Right lobe of liver (tissue), 4 donors: ENCODE data around the gene DDX6.

Source experiments
- POLR2A ChIP-seq: fragments of 450-650 bp; IDR thresholded peaks from one replicate; pipeline ENCODE4 v1.6.1; 2017; ENCODE audit warnings: antibody characterized with exemption, mild to moderate bottlenecking
- TF ChIP-seq, protein P1 (sequence below), 4 donors: fragments of 200-600 bp in 3 of 4; fragments of 450-650 bp in 1 of 4; IDR thresholded peaks; one replicate each; pipeline versions ENCODE4 v1.5.1 to v1.8.0; 2016 to 2022; ENCODE audit warnings: antibody characterized with exemption in 4 of 4, mild to moderate bottlenecking in 2 of 4
- donor health status: DM: no; HTN: no; CAD: no.
- donor health status: DM: no; HTN: no; CAD: no.
- donor health status: DM: no; HTN: yes; CAD: no.

DNA sequence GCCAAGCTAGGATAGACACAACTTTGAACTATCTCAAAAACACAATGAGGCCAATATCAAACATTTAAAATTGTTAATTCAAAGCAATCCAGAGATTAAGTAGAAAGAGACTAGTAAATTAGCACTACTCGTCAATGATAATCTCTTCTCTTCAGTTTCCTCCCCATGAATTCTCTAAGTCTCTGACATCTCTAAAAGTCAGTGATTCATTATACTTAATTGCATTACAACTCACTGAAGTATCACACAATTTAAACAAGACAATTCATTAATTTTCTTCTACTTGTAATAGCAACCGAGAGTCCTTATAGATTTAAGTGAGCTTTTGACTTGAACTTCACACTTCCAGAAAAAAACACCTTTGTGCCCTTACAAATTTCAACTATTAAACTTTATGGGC lies 4.3 kb downstream of the DDX6 start:
- TF ChIP-seq, protein P1, sequence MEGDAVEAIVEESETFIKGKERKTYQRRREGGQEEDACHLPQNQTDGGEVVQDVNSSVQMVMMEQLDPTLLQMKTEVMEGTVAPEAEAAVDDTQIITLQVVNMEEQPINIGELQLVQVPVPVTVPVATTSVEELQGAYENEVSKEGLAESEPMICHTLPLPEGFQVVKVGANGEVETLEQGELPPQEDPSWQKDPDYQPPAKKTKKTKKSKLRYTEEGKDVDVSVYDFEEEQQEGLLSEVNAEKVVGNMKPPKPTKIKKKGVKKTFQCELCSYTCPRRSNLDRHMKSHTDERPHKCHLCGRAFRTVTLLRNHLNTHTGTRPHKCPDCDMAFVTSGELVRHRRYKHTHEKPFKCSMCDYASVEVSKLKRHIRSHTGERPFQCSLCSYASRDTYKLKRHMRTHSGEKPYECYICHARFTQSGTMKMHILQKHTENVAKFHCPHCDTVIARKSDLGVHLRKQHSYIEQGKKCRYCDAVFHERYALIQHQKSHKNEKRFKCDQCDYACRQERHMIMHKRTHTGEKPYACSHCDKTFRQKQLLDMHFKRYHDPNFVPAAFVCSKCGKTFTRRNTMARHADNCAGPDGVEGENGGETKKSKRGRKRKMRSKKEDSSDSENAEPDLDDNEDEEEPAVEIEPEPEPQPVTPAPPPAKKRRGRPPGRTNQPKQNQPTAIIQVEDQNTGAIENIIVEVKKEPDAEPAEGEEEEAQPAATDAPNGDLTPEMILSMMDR (IDR thresholded peaks at IDR 0.05), result no peak
- no peak for TF ChIP-seq POLR2A
